Transverse colon (tissue), 4 donors: ENCODE data around the gene MCIDAS. TPM values are rescaled to one million over a fixed set of nuclear protein-coding genes. Genes with fewer than 3 reads are reported as not detected.

ENCODE experiments used
- DNase-seq: peaks from one replicate; pipeline ENCODE4 v3.0.0-alpha.2; 2019
- H3K27ac ChIP-seq, 4 donors: fragments of 200-600 bp; sonication (generic); 2 replicates each; pipeline ENCODE4 v1.5.1; 2016 to 2018; ENCODE audit warnings: inconsistent platforms in 4 of 4
- H3K27me3 ChIP-seq: fragments of 200-600 bp; sonication (generic); 2 replicates; pipeline ENCODE4 v1.5.1; 2017; ENCODE audit warnings: inconsistent platforms
- H3K36me3 ChIP-seq, 4 donors: fragments of 200-600 bp; sonication (generic); 2 replicates each; pipeline ENCODE4 v1.5.1; 2017 to 2019; ENCODE audit warnings: inconsistent platforms in 4 of 4
- H3K4me1 ChIP-seq, 4 donors: fragments of 200-600 bp; sonication (generic); 2 replicates each; pipeline ENCODE4 v1.5.1; 2017 to 2020; ENCODE audit warnings: inconsistent platforms in 4 of 4
- H3K4me3 ChIP-seq, 4 donors: fragments of 200-600 bp; sonication (generic); 1 replicate in 1 of 4; 2 replicates in 3 of 4; pipeline versions ENCODE4 v1.5.1 to v1.6.1; 2017 to 2019; ENCODE audit warnings: inconsistent platforms in 4 of 4
- H3K9me3 ChIP-seq, 2 donors: fragments of 200-600 bp; sonication (generic); 2 replicates each; pipeline ENCODE4 v1.5.1; 2017 to 2019; ENCODE audit warnings: inconsistent platforms in 2 of 2
- EP300 ChIP-seq: sonication (generic); formaldehyde crosslinking; IDR thresholded peaks from one replicate; pipeline ENCODE4 v1.6.1; 2017; ENCODE audit warnings: antibody characterized with exemption, low read depth
- POLR2A ChIP-seq: fragments of 450-650 bp; IDR thresholded peaks from one replicate; pipeline ENCODE4 v1.6.1; 2016; ENCODE audit warnings: antibody characterized with exemption, mild to moderate bottlenecking, moderate library complexity
- POLR2AphosphoS5 ChIP-seq, 3 donors: sonication (generic); formaldehyde crosslinking; IDR thresholded peaks; one replicate each; pipeline ENCODE4 v1.6.1; 2016; ENCODE audit warnings: antibody characterized with exemption in 3 of 3
- WGBS, 2 donors: methylation state at CpG; one replicate each; pipeline ENCODE4 v1.1.5; 2018; ENCODE audit warnings: low coverage in 1 of 2; 5-methylcytosine and 5-hydroxymethylcytosine counted together
- in situ Hi-C, 4 donors: fragments of 200-750 bp; cut with MboI; loops; one replicate each; pipeline versions ENCODE4 v1.15.0 to v1.15.1; 2017; ENCODE audit warnings: low sequenced_read_pairs in 3 of 4, low pct_ligation_motif_present in 1 of 4, low pct_unique_long_range_greater_than_20kb in 1 of 4
- intact Hi-C: fragments of 100-400 bp; cut with DNase I; formaldehyde crosslinking; loops from one replicate; pipeline ENCODE4 v1.15.1; 2023; ENCODE audit warnings: low total_unique reads
- total RNA-seq, 4 donors: library from RNA; depleted of rRNA; stranded (reverse); fragments of >200 nt; gene quantifications; one replicate each; pipeline ENCODE4 v1.1.0, GENCODE V29; 2016
- TF ChIP-seq, protein P1 (sequence below), 5 experiments: fragments of 200-600 bp in 3 of 5; fragments of 450-650 bp in 2 of 5; sonication (generic) in 3 of 5; IDR thresholded peaks; 1 replicate in 2 of 5; 2 replicates in 3 of 5; pipeline ENCODE4 v1.5.1; 2016 to 2017; ENCODE audit warnings: antibody characterized with exemption in 5 of 5, inconsistent platforms in 3 of 5, mild to moderate bottlenecking in 2 of 5, moderate library complexity in 1 of 5

The MCIDAS gene
- total RNA-seq, 4 donors from 2014 or later, result 0.95 TPM; not detected in 3

DNA sequence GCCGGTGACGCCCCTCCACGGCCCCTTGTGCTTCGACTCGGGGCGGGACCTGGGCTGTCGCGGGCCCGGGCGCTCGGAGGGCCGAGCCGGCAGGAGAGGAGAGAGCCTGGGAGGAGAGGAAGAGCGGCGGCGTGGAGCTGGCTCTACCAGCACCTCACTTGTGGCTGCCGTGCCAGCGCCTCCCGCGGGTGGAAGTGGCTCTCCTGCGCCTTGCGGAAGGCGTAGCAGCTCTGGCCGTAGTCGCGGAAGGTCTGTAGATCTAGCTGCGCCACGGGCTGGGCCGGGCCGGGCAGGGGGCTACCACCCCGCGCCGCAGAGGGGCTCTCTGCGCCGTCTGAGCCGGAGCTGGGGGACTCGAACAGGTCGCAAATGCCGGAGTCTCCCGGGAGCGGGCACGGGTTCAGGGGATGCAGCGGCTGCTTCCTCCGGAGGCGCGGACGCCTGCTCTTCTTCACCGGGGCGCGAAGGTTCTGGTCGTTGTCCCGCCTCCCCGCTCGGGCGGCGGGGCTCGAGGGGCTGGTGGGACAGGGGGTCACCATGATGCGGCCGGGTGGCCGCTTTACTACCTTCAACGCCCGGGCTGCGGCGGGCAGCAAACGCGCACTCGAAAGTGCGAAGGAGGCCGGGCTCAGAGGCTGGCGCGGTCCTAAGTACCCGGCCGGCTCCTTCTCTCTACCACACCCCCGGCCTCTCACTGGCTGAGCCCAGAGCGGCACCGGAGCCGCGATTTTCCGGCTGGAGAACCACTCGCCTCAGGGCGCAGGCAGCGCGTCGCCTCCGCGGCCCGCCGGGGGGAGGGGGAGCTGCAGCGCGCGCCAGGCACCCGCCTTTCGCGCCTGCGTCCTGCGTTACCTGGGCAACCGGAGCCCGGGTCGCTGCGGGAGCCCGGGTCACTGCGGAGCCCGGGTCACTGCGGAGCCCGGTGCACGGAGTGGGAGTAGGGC is 6.1 kb upstream of the MCIDAS start, which contains the start of gene CCNO:
Gene CCNO (minus strand): TSS at position 624 of the 944 bp plus-strand sequence. CDS start 85 bp downstream, at position 539.
- intact Hi-C loops, result no loop called here

DNA sequence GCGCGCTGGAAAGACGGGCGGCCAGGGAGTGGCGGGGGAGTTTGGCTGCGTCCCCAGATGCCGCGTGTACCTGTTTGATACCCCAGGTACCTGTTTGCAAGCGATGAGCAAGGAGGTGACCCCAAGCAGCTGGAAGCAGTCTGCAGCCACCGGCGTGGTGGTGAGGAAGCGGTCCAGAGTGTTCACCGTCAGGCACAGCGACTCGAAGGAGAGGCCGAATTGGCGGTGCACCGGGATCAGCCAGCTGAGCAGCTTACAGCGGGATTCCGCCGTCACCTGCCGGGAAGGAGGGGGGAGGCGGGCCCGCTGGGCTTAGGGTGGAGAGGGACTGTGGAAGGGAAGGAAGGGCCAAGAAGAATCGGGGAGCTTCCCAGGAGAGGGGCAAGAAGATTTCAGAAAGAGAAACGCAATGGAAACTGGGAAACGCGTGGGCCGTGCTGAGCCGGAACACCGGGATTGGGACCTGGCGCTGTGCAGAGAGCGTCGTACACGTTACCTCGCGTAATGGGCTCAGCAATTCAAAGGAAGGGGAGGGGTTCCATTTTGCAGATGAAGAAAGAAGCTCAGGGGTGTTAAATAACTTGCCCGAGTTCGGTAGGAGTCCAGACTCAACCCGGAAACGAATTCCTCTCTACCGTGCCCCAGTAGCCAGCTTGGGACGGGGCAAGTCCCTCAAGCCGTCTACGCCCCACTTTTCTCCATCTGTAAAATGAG is 5.3 kb upstream of the MCIDAS start:
- no peaks in the 10 kb centered on the region for H3K9me3 ChIP-seq
- H3K4me1 ChIP-seq, result peaks cover 20 to 47% (median 46%) of the 10 kb centered on the region in 4 donors
- peak; percentile 49 for DNase-seq
- H3K27ac ChIP-seq, result peak overlapping the region; percentile 14 to 75 (median 26)
- WGBS, 2 donors, result 2 to 3% methylated on average over 7 to 45 of the region's 45 CpGs
- H3K4me3 ChIP-seq, result peak overlapping the region; percentile 30 to 63 (median 36)
- intact Hi-C loops, result no loop called here
- no peaks in the 10 kb centered on the region for H3K36me3 ChIP-seq
- in situ Hi-C loops, result loop anchor here in 2 of 4 donors (10.0 kb wide), 1 partner anchor 58 kb away; the partner anchor contains the start of gene CDC20B (in 2 of the 2)
- peaks cover 99% of the 10 kb centered on the region for H3K27me3 ChIP-seq
- TF ChIP-seq POLR2A (no peak), POLR2AphosphoS5 (IDR thresholded peaks at IDR 0.05) (peak in 1 of 3 donors; percentile 19)

More for the DNA sequence above, 6.1 kb upstream of the MCIDAS start, which contains the start of gene CCNO:
- 1% methylated on average over 52 of the region's 106 CpGs; no CpG with 5 or more reads in 1 of the 2 donors for WGBS, 2 donors
- Histone ChIP-seq H3K4me3 (peak within 1 kb of the TSS; percentile 30 to 63 (median 36)), H3K36me3 (no peaks in the 10 kb centered on the region), H3K27me3 (peaks cover 96% of the 10 kb centered on the region), H3K27ac (peak within 1 kb of the TSS; percentile 19 to 75 (median 47)), H3K9me3 (no peaks in the 10 kb centered on the region), H3K4me1 (peaks cover 16 to 42% (median 41%) of the 10 kb centered on the region in 4 donors)
- no peak for TF ChIP-seq EP300
- TF ChIP-seq POLR2AphosphoS5 (IDR thresholded peaks at IDR 0.05), result peak in 2 of 3 donors; percentile 33 to 35
- TF ChIP-seq, protein P1, sequence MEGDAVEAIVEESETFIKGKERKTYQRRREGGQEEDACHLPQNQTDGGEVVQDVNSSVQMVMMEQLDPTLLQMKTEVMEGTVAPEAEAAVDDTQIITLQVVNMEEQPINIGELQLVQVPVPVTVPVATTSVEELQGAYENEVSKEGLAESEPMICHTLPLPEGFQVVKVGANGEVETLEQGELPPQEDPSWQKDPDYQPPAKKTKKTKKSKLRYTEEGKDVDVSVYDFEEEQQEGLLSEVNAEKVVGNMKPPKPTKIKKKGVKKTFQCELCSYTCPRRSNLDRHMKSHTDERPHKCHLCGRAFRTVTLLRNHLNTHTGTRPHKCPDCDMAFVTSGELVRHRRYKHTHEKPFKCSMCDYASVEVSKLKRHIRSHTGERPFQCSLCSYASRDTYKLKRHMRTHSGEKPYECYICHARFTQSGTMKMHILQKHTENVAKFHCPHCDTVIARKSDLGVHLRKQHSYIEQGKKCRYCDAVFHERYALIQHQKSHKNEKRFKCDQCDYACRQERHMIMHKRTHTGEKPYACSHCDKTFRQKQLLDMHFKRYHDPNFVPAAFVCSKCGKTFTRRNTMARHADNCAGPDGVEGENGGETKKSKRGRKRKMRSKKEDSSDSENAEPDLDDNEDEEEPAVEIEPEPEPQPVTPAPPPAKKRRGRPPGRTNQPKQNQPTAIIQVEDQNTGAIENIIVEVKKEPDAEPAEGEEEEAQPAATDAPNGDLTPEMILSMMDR (IDR thresholded peaks at IDR 0.05), result no peak
- in situ Hi-C loops, result loop anchor here in 2 of 4 donors (10.0 kb wide), 1 partner anchor 58 kb away; the partner anchor contains the start of gene CDC20B (in 2 of the 2)
- peak; percentile 80 for DNase-seq

- peak overlapping the region in 2 of 4 donors; percentile 33 to 75 for H3K27ac ChIP-seq
- in situ Hi-C loops, result loop anchor here in 2 of 4 donors (10.0 kb wide), 1 partner anchor 57 kb away; the partner anchor contains the start of gene CDC20B (in 2 of the 2)
- H3K9me3 ChIP-seq, result no peaks in the 10 kb centered on the region
- TF ChIP-seq POLR2AphosphoS5 (IDR thresholded peaks at IDR 0.05), result peak in 2 of 3 donors; percentile 42 to 82
- TF ChIP-seq POLR2A, result no peak
- TF ChIP-seq, protein P1 (IDR thresholded peaks at IDR 0.05), result no peak
- no peak for TF ChIP-seq EP300
- H3K27me3 ChIP-seq, result peaks cover 99% of the 10 kb centered on the region
- H3K4me3 ChIP-seq, result peak overlapping the region in 3 of 4 donors; percentile 30 to 63 (median 40)
- H3K4me1 ChIP-seq, result peaks cover 20 to 52% (median 51%) of the 10 kb centered on the region in 4 donors
- intact Hi-C loops, result no loop called here
- no peaks in the 10 kb centered on the region for H3K36me3 ChIP-seq
- 0 to 5% methylated on average over 2 to 11 of the region's 11 CpGs for WGBS, 2 donors
- no peak for DNase-seq
Observed at GRCh38 chr5:55231919-55232270, 4.8 kb upstream of the MCIDAS start.

DNA sequence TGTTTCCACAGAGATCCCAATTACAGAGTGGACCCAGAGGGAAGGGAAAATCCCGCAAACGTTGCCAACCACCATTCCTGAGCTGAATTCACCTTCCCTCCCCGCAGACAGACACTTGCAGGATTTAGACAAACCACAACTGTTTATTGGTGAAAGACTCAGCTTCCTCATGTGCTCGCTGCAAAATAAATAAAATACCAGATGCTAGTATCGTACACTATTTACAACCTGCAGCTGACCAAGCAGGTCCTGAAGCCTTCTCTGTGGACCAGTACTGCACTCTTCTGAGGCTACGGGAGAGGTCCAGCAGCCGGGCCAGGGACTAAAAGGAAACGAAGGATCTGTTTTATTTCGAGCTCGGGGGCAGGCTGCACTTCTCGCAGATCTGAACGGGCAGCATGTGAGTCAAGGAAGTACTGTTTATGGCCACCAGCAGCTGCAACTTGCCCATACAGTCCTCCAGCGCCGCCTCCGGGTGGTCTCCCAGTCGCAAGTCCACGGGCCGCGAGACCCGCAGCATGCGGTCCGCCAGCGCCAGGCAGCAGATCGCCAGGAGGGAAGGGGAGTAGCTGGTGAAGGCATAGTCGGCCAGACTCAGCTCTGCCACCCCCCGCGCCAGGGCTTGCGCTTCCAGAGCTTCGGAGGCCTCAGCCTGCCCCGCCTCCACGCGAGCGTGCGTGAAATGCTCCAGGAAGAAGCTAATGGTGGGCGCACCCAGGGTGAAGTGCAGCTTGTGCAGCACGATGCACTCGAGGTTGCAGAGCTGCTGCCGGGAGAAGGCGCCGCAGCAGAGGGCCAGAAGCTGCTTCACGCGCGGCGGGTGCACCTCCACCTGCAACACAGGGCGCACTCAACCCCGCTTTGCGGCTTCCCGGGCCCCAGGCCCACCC is 4.2 kb upstream of the MCIDAS start:
- TF ChIP-seq, protein P1 (IDR thresholded peaks at IDR 0.05), result peak in 2 of 5 experiments; percentile 14 to 15
- TF ChIP-seq POLR2AphosphoS5 (IDR thresholded peaks at IDR 0.05), result no peak
- Histone ChIP-seq H3K4me3 (peak overlapping the region in 3 of 4 donors; percentile 11 to 63 (median 40)), H3K27ac (peak overlapping the region in 2 of 4 donors; percentile 12 to 33), H3K36me3 (no peaks in the 10 kb centered on the region), H3K27me3 (peaks cover 100% of the 10 kb centered on the region), H3K9me3 (no peaks in the 10 kb centered on the region), H3K4me1 (peaks cover 20 to 58% (median 57%) of the 10 kb centered on the region in 4 donors)
- WGBS, 2 donors, result 3% methylated on average over 47 of the region's 48 CpGs; no CpG with 5 or more reads in 1 of the 2 donors
- DNase-seq, result peak; percentile 51
- in situ Hi-C loops, result loop anchor here in 2 of 4 donors (10.0 kb wide), 1 partner anchor 56 kb away; the partner anchor contains the start of gene CDC20B (in 2 of the 2)
- intact Hi-C loops, result no loop called here
